Central memory CD8-positive, alpha-beta T cell (primary cell): ENCODE data around the gene CD276.

Source experiments
- ATAC-seq: fragments of 150-1000 bp; cut with Tn5 transposase; replicated peaks from 2 replicates; pipeline ENCODE4 v1.10.0; 2022; ENCODE audit warnings: mild to moderate bottlenecking, moderate FRiP score, moderate number of reproducible peaks; ENCODE audit not compliant: poor library complexity, severe bottlenecking; ENCODE audit errors: extremely low read depth
- DNase-seq, 2 donors: peaks; one replicate each; pipeline ENCODE4 v3.0.0; 2021; ENCODE audit warnings: low spot score in 2 of 2
- H3K27ac Mint-ChIP-seq: one replicate; pipeline ENCODE4 v1.8.0; 2022; ENCODE audit warnings: low read depth, mild to moderate bottlenecking, moderate library complexity, mixed read lengths
- H3K27me3 Mint-ChIP-seq: one replicate; pipeline ENCODE4 v1.8.0; 2022; ENCODE audit warnings: mixed read lengths
- H3K36me3 Mint-ChIP-seq: one replicate; pipeline ENCODE4 v1.8.0; 2022; ENCODE audit warnings: mild to moderate bottlenecking, moderate library complexity, mixed read lengths; ENCODE audit not compliant: insufficient read depth
- H3K4me1 Mint-ChIP-seq: one replicate; pipeline ENCODE4 v1.8.0; 2022; ENCODE audit warnings: mixed read lengths
- H3K4me3 Mint-ChIP-seq: one replicate; pipeline ENCODE4 v1.8.0; 2022; ENCODE audit warnings: mild to moderate bottlenecking, moderate library complexity, mixed read lengths
- H3K9me3 Mint-ChIP-seq: one replicate; pipeline ENCODE4 v1.8.0; 2022; ENCODE audit warnings: mixed read lengths

Gene CD276

GRCh38 chr15:73755481-73755880 is 71.3 kb downstream of the CD276 start:
- DNase-seq, result no peak
- Mint-ChIP-seq H3K36me3 (peaks cover under 1% of the 10 kb centered on the region), H3K27me3 (peaks cover 45% of the 10 kb centered on the region), H3K4me3 (no peak overlapping the region), H3K27ac (no peak overlapping the region), H3K9me3 (no peaks in the 10 kb centered on the region), H3K4me1 (peaks cover 4% of the 10 kb centered on the region)
- no peak for ATAC-seq

GRCh38 chr15:73755946-73756345 is 71.8 kb downstream of the CD276 start:
- Mint-ChIP-seq H3K36me3 (no peaks in the 10 kb centered on the region), H3K4me1 (peaks cover 4% of the 10 kb centered on the region), H3K27ac (no peak overlapping the region), H3K4me3 (no peak overlapping the region), H3K9me3 (no peaks in the 10 kb centered on the region), H3K27me3 (peaks cover 40% of the 10 kb centered on the region)
- ATAC-seq (no peak), DNase-seq (no peak)

- Mint-ChIP-seq H3K9me3 (no peaks in the 10 kb centered on the region), H3K4me1 (peaks cover 4% of the 10 kb centered on the region), H3K27ac (no peak overlapping the region), H3K36me3 (no peaks in the 10 kb centered on the region), H3K27me3 (peaks cover 36% of the 10 kb centered on the region), H3K4me3 (no peak overlapping the region)
- ATAC-seq (no peak), DNase-seq (no peak)
Observed at GRCh38 chr15:73756390-73756789, 72.2 kb downstream of the CD276 start.

- peaks cover 4% of the 10 kb centered on the region for H3K4me1 Mint-ChIP-seq
Observed at GRCh38 chr15:73756947-73757513, 72.8 kb downstream of the CD276 start.

GRCh38 chr15:73757571-73757970 is 73.4 kb downstream of the CD276 start:
- Mint-ChIP-seq H3K4me3 (no peak overlapping the region), H3K9me3 (no peaks in the 10 kb centered on the region), H3K36me3 (no peaks in the 10 kb centered on the region), H3K4me1 (peaks cover 4% of the 10 kb centered on the region), H3K27me3 (peaks cover 33% of the 10 kb centered on the region), H3K27ac (no peak overlapping the region)
- ATAC-seq (no peak), DNase-seq (no peak)

More at GRCh38 chr15:73756947-73757513, 72.8 kb downstream of the CD276 start:
- Mint-ChIP-seq H3K27me3 (peaks cover 33% of the 10 kb centered on the region), H3K4me3 (no peak overlapping the region), H3K36me3 (no peaks in the 10 kb centered on the region), H3K27ac (no peak overlapping the region), H3K9me3 (no peaks in the 10 kb centered on the region)
- DNase-seq (no peak), ATAC-seq (no peak)

- H3K4me1 Mint-ChIP-seq, result peaks cover 4% of the 10 kb centered on the region
- no peak overlapping the region for H3K27ac Mint-ChIP-seq
Observed at GRCh38 chr15:73758461-73758860, 74.3 kb downstream of the CD276 start.

GRCh38 chr15:73760330-73761329 is 76.4 kb downstream of the CD276 start:
- Mint-ChIP-seq H3K9me3 (no peaks in the 10 kb centered on the region), H3K36me3 (no peaks in the 10 kb centered on the region), H3K27me3 (peaks cover 12% of the 10 kb centered on the region), H3K4me3 (no peak overlapping the region), H3K27ac (no peak overlapping the region), H3K4me1 (no peaks in the 10 kb centered on the region)
- ATAC-seq (no peak), DNase-seq (no peak)

More at GRCh38 chr15:73758461-73758860, 74.3 kb downstream of the CD276 start:
- Mint-ChIP-seq H3K27me3 (peaks cover 30% of the 10 kb centered on the region), H3K36me3 (no peaks in the 10 kb centered on the region), H3K9me3 (no peaks in the 10 kb centered on the region), H3K4me3 (no peak overlapping the region)
- DNase-seq (no peak), ATAC-seq (no peak)

GRCh38 chr15:73763931-73764330 is 79.7 kb downstream of the CD276 start:
- Mint-ChIP-seq H3K4me3 (no peak overlapping the region), H3K9me3 (peaks cover 6% of the 10 kb centered on the region), H3K27me3 (peaks cover 21% of the 10 kb centered on the region), H3K36me3 (no peaks in the 10 kb centered on the region), H3K4me1 (no peaks in the 10 kb centered on the region), H3K27ac (no peak overlapping the region)
- no peak for ATAC-seq
- DNase-seq, result no peak
